Measurements from ENCODE around the gene MYNN. TPM values are rescaled to one million over a fixed set of nuclear protein-coding genes. Genes with fewer than 3 reads are reported as not detected.

Gene MYNN
- total RNA-seq, 4 donors from 2014 or later, result 13.3 to 32.8 (median 19.5) TPM

DNA sequence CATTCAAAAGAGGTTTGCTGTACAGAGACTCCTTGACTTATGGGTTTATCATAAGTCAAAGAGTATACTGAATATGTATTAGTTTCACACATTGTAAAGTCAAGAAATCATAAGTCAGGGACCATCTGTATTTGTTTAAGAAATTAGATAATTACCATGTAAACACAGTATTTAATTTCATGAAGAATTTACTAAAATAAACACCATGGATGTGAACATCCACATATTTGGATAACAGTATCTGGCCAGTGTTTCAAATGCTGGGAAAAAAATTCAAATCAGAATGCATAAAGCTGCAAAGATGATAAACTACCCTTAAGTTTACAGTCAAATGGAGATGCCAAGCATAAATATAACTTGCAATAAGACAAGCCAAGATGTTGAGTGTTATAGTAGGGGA, 17.0 kb downstream of the MYNN start:
- no peaks in the 10 kb centered on the region for H3K9me3 ChIP-seq
- H3K36me3 ChIP-seq, result peaks cover 10 to 74% of the 10 kb centered on the region in 2 donors
- H3K4me3 ChIP-seq, result no peak overlapping the region
- no peak overlapping the region for H3K27ac ChIP-seq
- no peak for TF ChIP-seq POLR2A (IDR thresholded peaks at IDR 0.05)
- no peak for TF ChIP-seq POLR2AphosphoS5 (IDR thresholded peaks at IDR 0.05)
- no peak for TF ChIP-seq EP300 (IDR thresholded peaks at IDR 0.05)
- TF ChIP-seq, protein P1, sequence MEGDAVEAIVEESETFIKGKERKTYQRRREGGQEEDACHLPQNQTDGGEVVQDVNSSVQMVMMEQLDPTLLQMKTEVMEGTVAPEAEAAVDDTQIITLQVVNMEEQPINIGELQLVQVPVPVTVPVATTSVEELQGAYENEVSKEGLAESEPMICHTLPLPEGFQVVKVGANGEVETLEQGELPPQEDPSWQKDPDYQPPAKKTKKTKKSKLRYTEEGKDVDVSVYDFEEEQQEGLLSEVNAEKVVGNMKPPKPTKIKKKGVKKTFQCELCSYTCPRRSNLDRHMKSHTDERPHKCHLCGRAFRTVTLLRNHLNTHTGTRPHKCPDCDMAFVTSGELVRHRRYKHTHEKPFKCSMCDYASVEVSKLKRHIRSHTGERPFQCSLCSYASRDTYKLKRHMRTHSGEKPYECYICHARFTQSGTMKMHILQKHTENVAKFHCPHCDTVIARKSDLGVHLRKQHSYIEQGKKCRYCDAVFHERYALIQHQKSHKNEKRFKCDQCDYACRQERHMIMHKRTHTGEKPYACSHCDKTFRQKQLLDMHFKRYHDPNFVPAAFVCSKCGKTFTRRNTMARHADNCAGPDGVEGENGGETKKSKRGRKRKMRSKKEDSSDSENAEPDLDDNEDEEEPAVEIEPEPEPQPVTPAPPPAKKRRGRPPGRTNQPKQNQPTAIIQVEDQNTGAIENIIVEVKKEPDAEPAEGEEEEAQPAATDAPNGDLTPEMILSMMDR (IDR thresholded peaks at IDR 0.05), result no peak
- ATAC-seq, result no peak
- H3K27me3 ChIP-seq, result no peaks in the 10 kb centered on the region
- no peaks in the 10 kb centered on the region for H3K4me1 ChIP-seq

DNA sequence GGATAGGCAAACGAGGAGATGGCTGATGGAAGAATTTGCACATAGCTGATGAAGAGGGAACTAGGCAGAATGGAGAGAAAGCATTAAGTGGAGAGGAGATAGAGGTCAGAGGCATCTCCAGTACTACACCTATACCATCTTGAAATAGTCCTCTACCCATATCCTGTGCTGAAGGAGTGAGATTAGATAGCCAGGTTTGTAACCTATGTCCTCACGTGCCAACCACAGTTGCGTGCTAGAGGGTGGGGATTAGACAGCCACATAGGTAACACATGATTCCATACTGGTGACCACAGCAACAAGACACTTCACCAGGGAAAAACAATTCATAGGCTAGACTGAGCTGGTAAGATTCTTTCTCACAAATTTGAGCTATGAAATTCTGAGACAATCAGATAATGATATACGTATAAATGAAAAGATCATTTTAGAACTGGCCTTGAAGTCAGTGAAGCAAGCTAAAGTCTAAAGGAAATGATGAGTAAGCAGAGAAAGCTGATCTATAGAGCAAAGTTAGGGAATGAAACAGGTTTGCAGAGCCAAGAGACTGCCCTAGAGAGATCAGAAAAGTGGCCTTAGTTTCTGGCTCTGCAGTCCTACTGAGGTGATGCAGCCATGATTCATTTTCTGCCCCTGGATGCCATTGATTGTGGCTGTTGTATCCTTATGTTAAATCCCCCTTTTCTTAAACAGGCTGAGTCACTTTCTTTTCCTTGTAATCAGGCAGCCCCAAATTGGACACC, 17.7 kb downstream of the MYNN start:
- Histone ChIP-seq H3K4me1 (no peaks in the 10 kb centered on the region), H3K9me3 (no peaks in the 10 kb centered on the region), H3K27ac (no peak overlapping the region), H3K36me3 (peaks cover 6 to 67% of the 10 kb centered on the region in 2 donors), H3K27me3 (no peaks in the 10 kb centered on the region), H3K4me3 (no peak overlapping the region)
- TF ChIP-seq, protein P1 (IDR thresholded peaks at IDR 0.05), result no peak
- TF ChIP-seq POLR2AphosphoS5 (IDR thresholded peaks at IDR 0.05), result no peak
- no peak for TF ChIP-seq POLR2A (IDR thresholded peaks at IDR 0.05)
- no peak for TF ChIP-seq EP300 (IDR thresholded peaks at IDR 0.05)
- 81 to 97% methylated on average over 3 of the region's 4 CpGs for WGBS, 2 donors (ENCODE audit: low coverage in 1 of 2)
- no peak for ATAC-seq

DNA sequence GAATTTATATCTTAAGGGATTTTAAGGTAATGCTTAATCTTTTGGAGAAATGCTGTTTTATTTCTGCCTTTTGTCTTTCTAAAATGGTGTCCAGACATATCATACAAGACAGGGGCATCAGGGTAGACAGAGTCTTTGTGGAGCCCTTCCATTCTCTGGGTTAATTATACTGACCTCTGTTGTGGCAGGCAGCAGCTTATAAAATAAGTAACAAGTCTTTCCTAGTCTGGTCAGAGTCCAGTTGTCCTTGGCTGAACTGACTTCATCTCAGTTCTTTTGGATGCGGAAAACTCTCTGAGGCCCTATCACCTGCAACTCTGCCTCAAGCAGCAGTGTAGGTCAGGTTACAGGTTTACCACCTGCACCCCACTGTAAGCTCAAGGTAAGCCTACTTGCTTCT, 19.2 kb downstream of the MYNN start:
- Histone ChIP-seq H3K27ac (no peak overlapping the region), H3K9me3 (no peaks in the 10 kb centered on the region), H3K4me1 (no peaks in the 10 kb centered on the region), H3K36me3 (peaks cover 0 to 52% of the 10 kb centered on the region in 2 donors), H3K4me3 (no peak overlapping the region), H3K27me3 (no peaks in the 10 kb centered on the region)
- WGBS, 2 donors (ENCODE audit: low coverage in 1 of 2), result 100% methylated on average over 1 of the region's 1 CpG
- TF ChIP-seq, protein P1 (IDR thresholded peaks at IDR 0.05), result no peak
- no peak for TF ChIP-seq EP300 (IDR thresholded peaks at IDR 0.05)
- no peak for ATAC-seq

DNA sequence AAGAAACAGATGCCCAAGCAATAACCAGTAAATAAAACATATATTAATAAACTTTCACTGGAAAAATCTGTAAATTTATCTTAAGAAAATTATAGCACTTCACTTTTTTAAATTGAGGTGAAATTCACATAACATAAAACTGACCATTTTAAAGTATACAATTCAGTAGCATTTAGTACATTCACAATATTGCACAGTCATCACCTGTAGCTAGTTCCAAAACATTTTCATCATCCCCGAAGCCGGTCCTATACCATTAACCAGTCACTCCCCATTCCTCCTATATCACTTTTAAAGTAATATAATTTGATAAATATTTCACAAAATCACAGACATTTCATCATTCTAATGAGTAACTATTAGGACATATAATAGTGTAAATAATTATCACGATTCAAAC, 31.5 kb downstream of the MYNN start:
- 94 to 98% methylated on average over 3 of the region's 3 CpGs for WGBS, 2 donors (ENCODE audit: low coverage in 1 of 2)
- Histone ChIP-seq H3K36me3 (peaks cover 0 to 25% of the 10 kb centered on the region in 2 donors), H3K4me3 (no peak overlapping the region), H3K4me1 (peaks cover 0 to 9% (median 0%) of the 10 kb centered on the region in 3 donors), H3K27me3 (no peaks in the 10 kb centered on the region), H3K27ac (no peak overlapping the region), H3K9me3 (no peaks in the 10 kb centered on the region)
- ATAC-seq, result no peak
- TF ChIP-seq POLR2AphosphoS5 (IDR thresholded peaks at IDR 0.05), result no peak

DNA sequence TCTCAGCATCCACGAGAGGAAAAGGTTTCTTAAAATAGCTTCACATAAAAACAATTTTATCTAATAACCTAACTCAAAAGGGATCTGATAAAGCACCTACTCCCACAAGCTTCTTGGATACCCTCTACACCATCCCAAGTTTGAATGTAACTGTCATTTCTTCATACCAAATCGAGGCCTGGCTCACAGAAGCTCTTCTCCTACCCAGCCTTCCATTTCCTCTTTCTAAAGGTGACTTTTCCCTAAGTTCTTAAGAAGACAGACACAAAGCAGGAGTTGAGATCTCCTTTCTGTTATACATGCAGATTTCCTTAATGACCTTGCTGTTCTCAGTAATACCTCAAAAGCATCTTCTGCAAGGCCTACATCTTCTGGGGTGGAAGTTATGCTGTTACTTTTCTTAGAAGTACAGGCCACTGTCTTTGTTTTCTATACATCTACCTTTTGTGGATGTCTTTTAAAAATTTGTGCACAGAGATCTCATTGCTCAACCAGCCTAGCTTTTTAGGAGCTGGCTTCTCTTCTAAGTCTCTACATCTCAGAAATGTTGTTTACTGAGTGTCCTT, 36.1 kb downstream of the MYNN start:
- Histone ChIP-seq H3K27ac (no peak overlapping the region), H3K27me3 (no peaks in the 10 kb centered on the region), H3K36me3 (peaks cover 0 to under 1% of the 10 kb centered on the region in 2 donors), H3K4me3 (no peak overlapping the region), H3K9me3 (no peaks in the 10 kb centered on the region), H3K4me1 (peaks cover 0 to 45% (median 11%) of the 10 kb centered on the region in 3 donors)
- ATAC-seq, result no peak
- TF ChIP-seq, protein P1 (IDR thresholded peaks at IDR 0.05), result no peak
- TF ChIP-seq EP300 (IDR thresholded peaks at IDR 0.05), result no peak
- no peak for TF ChIP-seq POLR2AphosphoS5 (IDR thresholded peaks at IDR 0.05)
- TF ChIP-seq POLR2A (IDR thresholded peaks at IDR 0.05), result no peak
- WGBS, 2 donors (ENCODE audit: low coverage in 1 of 2), result 20 to 25% methylated on average over 2 of the region's 2 CpGs

Measured in gastroesophageal sphincter (tissue), 4 donors.